Midbrain (tissue), 1 donor: ENCODE measurements around the gene TMED10.

Experiments
- DNase-seq: peaks from one replicate; lab custom pipeline; 2025; lab: John Stamatoyannopoulos, UW

Gene TMED10

GRCh38 chr14:75158843-75159614, 17.4 kb downstream of the TMED10 start:
- DNase-seq, result no peak

- no peak for DNase-seq
These were observed 19.5 kb downstream of the TMED10 start for GRCh38 chr14:75156901-75157300.

GRCh38 chr14:75156111-75156510, 20.3 kb downstream of the TMED10 start:
- no peak for DNase-seq

DNA sequence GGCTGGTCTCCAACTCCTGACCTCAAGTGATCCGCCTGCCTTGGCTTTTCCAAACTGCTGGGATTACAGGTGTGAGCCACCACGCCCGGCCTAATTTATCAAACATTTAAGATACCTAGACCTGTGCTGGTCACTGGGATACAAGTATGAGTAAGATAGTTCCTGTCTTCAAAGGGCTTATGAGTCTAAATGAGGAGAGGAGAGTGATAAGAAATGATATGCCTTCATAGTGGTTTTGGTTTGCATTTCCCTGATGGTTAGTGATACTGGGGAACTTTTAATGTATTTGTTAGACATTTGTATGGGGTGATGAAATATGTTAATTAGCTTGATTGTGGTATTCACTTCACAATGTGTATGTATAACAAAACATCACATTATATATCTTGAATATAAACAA, 21.2 kb downstream of the TMED10 start:
- DNase-seq, result no peak

- no peak for DNase-seq
These were observed 23.1 kb downstream of the TMED10 start for GRCh38 chr14:75153295-75153694.

GRCh38 chr14:75151851-75152250, 24.6 kb downstream of the TMED10 start:
- DNase-seq, result no peak

GRCh38 chr14:75150637-75151036, 25.8 kb downstream of the TMED10 start:
- DNase-seq, result peak; percentile 52

DNA sequence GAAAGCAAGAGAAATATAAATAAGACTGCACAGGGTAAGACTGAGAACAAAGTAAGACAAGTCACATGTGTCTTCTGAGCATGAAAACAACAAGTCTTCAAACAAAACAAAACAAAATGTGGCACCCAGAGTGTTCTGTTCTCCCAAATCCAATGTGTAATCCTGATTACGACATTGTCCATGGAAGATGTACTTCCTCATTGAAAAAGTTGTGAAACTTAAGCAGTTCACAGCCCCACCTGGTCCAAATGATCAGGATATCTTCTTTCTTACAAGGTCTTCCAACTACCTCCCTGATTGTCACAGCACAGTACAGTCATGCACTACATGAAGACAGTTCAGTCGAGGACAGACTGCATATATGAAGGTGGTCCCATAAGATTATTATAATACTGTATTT, 26.3 kb downstream of the TMED10 start:
- DNase-seq, result peak; percentile 36

DNA sequence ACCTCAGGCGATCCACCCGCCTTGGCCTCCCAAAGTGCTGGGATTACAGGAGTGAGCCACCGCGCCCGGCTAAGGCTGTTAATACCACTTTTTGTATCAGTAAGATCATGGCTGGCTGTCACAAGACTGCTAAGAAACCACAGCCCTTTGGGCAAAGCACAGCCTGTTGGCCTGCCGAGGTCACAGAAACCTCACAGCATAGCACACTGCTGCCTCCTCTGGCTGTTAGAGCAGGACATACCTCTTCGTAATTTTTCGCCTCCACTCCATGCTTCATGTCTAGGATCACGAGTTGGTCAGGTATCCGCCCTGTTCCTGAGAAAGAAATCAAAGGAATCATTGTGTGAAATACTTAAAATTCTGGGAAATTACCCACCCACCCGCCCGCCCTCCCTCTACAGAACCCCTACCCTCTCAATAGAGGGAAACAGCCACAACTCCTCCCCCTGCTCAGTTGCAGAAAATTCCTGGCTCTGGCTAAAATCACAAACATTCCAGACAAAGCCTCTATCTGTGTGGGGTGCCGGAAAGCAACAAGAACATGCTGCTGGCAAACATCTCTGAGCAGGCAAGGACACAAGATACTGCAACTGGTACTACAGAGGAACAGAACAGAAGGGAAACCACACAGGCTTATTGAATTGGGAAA, 28.9 kb downstream of the TMED10 start:
- peak; percentile 91 for DNase-seq

DNA sequence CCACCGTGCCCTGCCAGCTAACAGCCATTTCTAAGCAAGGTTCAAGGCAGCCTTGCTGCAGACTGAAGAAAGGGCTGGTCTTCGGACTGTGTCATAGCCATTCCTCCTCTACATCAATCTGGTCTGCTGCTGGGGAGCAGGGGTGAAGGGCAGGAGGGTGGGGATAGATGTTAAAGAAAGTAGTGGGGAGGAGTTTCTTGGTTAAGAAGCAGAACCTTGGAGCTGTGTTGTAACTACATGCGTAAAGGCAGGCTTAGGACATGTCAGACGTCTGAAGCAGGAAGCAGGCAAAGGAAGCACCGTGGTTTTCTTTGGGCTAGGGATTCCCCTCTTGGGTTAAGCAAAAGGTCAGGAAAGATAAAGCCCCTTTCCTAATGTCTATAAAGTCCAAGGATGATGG, 31.5 kb downstream of the TMED10 start:
- peak; percentile 21 for DNase-seq

GRCh38 chr14:75143761-75144527, 32.5 kb downstream of the TMED10 start:
- no peak for DNase-seq

- DNase-seq, result no peak
These were observed 33.9 kb downstream of the TMED10 start for GRCh38 chr14:75142494-75142893.

DNA sequence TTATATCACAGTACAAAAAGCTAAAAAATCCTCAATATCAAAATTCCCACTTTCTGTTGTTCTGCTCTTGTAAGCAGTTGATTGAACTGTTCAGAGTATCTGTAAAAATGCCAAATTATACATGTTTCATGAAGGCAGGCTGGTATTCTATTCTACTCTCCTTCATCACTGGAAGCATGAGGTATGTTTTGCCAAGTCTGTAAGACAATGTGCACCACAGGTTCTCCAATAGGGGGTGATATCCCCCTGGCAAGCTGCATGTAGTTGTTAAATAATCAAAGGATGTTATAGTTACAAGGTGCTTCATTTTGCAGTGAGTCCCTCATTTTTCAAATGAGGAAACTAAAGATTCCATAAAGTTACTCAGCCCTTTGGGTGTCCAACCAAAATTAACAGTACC, 34.4 kb downstream of the TMED10 start:
- DNase-seq, result no peak

- no peak for DNase-seq
These were observed 35.4 kb downstream of the TMED10 start for GRCh38 chr14:75141062-75141461.

DNA sequence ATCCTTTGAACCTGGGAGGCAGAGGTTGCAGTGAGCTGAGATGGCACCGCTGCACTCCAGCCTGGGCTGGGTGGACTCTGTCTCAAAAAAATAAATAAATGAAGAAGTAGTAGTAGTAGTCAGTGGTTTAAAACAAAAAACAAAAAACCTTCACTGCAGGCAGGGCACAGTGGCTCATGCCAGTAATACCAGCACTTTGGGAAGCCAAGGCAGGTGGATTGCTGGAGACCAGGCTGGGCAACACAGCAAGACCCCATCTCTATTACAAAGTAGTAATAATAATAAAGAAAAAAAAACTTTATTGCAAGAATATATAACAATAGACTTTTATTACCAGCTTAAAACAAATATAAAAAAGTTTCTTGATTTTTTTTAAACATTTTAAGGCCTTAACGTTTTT, 35.8 kb downstream of the TMED10 start:
- DNase-seq, result no peak

DNA sequence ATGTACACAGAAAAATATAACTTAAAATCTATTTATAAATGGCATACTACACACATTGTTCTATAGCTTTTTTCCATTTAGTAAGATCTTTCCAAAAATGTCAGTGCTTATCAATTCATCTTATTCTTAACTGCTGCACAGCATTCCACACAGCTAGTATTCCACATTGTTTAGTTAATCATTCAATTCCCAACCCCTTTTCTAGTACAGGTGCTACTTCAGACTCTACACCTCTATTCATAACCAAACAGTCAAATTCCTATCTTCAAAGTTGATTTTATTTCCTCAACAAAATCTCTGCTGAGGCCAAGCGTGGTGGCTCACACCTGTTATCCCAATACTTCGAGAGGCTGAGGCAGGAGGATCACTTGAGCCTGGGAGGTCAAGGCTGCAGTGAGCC, 37.2 kb downstream of the TMED10 start:
- no peak for DNase-seq

- DNase-seq, result no peak
These were observed 37.9 kb downstream of the TMED10 start for GRCh38 chr14:75138492-75138891.

GRCh38 chr14:75134644-75135043, 41.8 kb downstream of the TMED10 start:
- no peak for DNase-seq

DNA sequence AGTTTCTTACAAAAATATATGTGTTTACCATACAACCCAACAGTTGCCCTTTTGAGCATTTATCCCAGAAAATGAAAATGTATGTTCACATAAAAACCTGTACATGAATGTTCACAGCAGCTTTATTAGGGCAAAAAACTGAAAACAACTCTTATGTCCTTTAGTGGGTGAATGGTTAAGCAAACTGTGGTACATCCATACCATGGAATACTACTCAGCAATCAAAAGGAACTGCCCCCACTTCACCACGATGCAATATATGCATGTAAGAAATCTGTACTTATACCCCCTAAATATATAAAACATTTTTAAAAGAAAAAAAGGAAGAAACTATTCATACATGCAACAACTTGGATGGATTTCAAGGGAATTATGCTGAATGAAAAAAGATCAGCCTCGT, 42.8 kb downstream of the TMED10 start:
- no peak for DNase-seq

DNA sequence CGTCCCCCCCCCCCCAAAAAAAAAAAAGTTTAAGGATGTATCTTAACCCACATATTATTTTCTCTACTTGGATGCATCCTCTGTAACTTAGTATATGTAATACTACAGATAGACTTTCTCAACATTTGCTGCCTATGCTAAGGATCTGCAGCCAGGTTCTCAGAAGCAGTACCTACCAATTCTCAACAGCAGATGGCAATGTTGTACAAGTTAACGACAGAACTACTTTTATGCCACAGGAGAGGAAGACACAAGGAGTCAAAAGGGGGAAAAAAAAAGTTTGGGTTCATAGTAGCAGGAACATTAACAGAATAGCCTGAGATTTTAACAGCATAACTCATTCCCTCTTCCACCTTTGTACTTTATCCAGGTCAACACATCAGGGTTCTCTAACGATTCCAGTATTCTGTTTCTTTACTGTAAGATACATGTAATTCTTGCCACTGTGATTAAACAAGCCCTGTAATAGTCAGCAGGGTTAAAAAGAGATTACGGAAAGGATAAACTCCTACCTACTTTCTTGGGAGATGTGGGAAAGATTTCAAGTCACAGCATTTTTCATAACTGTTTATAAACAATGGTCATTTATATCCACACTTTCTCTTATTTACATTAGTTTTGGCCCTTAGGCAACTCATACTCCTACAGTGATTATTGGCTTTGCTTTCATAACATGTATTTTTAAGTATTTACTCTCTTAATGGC, 43.9 kb downstream of the TMED10 start:
- DNase-seq, result peak; percentile 86

DNA sequence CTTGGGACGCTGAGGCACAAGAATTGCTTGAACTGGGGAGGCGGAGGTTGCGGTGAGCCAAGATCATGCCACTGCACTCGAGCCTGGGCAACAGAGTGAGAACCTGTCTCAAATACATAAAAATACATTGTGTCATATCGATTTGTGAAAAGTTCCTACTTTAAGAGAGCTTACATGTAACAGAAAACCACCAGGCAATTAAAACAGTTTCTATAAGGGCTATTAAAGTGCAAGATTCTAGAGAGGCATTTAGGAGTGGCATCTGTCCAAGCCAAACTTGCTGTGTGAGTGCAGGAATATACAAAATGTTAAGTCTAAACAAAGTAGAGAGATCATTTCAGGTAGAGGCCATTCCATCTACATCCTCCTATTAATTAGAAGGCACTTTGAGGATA, 47.8 kb downstream of the TMED10 start:
- no peak for DNase-seq

DNA sequence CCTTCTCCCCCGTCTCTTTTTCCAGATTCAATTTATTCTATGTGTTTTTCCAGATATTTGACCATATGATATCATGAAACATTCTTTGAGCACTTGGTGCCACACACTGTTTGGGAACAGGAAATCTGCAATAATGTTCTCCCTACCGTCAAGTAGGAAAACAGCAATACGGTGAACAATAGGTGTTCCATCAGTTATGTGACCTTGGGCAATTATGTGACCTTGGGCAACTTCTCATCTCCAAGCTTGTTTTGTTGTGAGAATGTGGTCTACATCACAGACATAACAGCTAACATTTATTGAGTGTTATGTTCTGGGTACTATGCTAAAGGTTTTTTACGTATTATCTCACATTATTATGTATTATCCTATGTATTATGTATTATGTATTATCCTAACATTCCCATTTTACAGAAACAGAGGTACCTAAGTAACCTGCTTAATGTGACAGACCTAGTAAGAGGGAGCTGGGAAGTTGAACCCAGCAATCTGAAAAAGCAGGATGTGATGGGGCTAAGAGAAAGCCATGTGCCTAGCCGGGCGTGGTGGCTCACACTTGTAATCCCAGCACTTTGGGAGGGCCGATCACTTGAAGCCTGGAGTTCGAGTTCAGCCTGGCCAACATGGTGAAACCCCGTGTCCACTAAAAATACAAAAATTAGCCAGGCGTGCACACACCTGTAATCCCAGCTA, 48.4 kb downstream of the TMED10 start:
- DNase-seq, result no peak
